ENCODE data around the gene ATF3.

Gene ATF3

GRCh38 chr1:212587016-212587887 lies 21.3 kb upstream of the ATF3 start:
- no peak for DNase-seq

GRCh38 chr1:212587888-212588510 lies 20.6 kb upstream of the ATF3 start:
- no peak for DNase-seq

DNA sequence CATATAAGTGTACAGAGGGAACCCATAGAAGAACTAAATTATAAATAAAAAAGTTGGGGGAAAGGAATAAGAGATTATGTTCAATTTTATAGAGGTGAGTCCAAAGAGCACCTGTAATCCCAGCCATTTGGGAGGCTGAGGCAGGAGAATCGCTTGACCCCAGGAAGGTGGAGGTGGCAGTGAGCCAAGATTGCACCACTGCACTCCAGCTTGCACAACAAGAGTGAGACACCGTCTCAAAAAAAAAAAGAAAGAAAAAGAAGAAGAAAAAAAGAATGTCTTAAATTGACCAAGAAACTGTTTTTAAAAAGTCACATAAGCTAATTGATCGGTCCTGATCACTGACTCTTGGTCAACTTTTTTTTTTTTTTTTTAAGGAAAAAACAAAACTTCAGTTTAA lies 19.1 kb upstream of the ATF3 start:
- DNase-seq = no peak

GRCh38 chr1:212591922-212592321 lies 16.6 kb upstream of the ATF3 start:
- DNase-seq = no peak

- no peak for DNase-seq
Measured at GRCh38 chr1:212593821-212594251, 14.7 kb upstream of the ATF3 start.

- DNase-seq = no peak
Measured at GRCh38 chr1:212594640-212595039, 13.9 kb upstream of the ATF3 start.

DNA sequence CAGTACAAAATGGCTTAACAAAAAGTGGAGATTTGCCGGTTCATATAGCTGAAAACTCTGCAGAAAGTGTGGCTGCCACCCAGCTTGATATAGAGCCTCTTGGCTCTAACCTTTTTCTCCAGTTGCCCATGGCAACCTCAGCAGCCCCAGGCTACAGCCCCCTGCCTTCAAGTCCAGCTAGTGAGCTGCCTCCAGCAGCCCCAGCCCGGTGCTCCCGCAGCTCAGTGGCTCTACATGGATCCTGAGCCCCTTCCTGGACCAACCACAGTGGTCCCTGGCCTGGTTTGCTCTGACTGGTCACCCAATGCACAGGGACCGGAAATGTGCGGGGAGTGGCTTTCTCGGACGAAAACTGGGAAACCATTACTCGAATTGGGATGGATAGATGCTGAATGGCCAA lies 13.3 kb upstream of the ATF3 start:
- no peak for DNase-seq

GRCh38 chr1:212595787-212596714 lies 12.5 kb upstream of the ATF3 start:
- DNase-seq = no peak

DNA sequence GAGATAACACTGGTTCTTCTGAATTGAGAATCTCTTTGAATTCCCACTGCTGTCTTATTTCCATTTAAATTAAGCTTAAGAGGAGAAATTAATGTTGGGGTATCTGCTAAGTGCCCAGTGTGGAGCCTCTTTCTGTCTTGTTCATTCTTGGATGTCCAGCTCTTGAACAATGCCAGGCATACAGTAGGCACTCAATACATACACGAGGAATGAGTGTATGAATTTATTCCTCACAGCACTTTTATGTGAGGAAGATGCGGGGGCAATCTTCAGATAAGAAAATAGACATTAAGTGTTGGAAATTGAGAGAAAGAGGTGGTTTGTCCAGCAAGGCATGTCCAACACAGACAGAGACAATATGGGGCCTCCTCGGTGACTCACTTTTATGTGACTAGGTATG lies 11.8 kb upstream of the ATF3 start:
- no peak for DNase-seq

- DNase-seq = no peak
Measured at GRCh38 chr1:212597487-212597886, 11.1 kb upstream of the ATF3 start.

DNA sequence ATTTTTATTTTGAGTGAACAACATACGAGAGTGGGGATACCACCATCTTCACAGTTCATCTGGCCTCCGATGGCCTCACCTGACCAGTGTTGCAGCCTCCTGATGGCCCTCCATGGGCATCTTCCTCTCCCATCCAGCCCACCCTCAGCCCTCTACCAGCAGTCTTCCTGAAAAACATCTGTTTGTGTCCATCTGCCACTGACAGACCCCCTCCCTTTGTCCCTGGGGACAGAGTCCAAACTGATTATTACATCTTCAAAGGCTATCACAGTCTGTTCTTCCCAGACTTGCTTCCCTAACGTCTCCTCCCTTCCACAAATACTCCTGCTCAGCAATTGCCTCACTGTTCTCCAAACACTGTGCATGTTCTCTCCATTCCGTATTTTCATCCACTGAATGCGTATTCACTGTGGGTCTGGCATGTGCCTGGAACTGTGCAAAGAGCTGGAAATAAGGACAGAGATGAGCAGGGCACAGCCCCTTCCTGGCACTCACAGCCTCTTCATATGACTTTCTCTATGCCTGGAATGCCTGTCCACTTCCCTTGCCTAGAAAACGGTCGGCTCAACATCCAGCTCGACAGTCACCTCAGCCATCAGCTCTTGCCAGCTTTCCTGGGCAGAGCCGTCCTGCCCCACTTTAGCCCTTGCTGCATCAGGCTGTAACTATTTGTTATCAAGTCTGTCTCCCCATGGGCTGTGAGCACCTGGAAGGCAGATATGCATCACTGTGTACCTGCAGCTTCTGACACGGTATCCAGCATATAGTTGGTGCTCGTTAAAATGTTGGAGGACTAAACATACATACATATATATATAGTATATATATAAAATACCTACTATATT lies 8.3 kb upstream of the ATF3 start:
- DNase-seq = no peak

GRCh38 chr1:212600980-212601379 lies 7.6 kb upstream of the ATF3 start:
- no peak for DNase-seq

DNA sequence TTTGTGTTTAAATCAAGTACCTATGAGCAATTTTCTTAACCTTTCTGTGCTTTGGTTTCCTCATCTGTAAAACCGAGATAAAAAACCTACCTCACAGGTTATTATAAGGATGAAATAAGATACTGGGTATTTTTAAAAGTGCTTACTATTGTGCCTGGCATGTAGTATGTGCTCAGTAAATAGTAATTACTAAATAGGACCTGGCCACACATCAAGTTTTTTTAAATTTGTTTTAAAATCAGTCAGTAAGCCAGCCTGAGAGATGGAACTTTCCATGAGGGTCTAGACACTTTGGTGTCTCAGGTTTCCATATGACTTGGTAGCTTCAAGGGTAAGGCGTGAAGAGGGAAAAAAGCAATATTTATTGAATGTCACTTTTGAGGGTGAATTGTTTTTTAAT lies 7.0 kb upstream of the ATF3 start:
- DNase-seq = no peak

DNA sequence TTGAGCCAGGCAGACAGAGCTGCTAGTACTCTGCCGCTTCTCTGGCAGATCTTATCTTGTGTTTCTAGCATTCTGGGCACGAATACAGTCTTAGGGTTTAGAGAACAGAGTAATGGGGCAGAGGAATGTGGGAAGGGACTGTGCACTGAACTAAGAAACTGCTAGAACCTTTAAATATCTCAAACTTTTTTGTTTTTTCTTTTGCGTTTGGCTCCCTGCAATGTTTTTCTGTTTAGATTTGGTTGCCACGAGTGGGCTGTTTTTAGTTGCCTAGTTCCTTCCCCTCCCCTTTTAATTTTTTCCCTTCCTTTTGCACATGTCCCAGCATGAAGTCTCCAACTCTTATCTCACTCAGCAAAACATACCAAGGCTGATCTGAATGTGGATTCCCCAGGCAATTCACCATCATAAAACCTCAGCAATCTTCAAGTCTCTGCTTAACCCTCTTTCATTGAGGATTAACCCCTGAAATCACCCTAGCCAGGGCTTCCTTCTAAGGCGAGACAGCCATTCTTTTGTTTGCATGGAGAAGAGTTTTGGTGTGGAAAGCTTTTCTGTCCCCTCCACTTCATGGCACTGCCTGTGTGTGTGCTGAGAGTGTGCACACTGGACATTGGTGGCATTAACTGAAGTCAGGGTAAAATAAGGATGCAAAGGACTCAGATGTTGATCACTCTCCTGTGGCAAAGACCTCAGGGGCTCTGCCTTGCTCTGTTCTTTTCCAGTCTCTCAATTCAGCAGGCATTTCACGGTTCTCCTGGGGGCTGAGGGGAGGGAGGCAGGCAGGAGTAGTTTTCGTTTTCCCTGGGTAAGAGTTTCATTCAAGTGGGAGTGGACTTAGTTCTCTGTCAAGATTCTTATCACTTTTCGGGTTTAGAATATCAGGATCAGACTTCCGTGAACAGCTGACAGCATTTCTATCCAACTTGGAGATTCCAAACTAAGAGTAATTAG lies 2.8 kb upstream of the ATF3 start:
- no peak for DNase-seq

DNA sequence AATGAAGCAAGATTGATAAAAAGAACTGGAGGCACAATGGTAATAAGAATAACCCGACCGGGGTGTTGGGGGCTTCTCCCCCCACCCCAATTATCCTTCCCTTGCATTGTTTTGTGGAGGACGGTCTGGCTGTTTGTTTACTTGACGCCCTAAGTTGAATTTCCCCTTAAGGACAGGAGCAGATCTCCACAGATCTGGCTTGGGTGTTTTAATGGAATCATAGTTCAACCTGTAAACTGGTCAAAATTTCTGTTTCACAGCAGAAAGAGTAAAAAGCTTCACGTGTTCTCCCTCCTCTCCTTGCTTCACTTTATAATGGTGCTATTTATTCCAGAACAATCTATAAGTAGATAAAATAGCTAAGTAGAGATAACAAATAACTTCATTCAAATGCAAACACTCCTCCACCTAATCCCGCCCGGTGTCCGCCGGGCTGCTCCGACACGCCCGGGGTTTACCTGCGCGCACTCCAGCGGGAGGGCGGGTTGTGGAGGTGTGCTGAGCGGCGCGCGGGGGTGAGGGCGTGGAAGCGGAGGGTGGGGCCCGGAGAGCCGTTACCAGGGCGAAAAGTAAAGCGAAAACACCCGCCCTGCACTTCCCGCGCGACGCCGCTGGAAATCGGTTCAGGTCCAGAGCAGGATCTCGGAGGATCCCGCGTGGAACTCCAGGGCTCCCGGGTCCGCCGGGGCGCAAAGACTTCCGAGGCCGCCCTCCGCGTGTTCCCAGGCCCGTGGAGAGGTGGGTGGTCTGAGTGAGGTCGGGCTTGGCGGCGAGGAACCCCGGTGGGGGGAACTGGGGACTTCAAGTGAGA lies 2.0 kb upstream of the ATF3 start:
- peak; percentile 39 for DNase-seq

- DNase-seq = peak; percentile 11
Measured at GRCh38 chr1:212607206-212607912, 1.2 kb upstream of the ATF3 start.

DNA sequence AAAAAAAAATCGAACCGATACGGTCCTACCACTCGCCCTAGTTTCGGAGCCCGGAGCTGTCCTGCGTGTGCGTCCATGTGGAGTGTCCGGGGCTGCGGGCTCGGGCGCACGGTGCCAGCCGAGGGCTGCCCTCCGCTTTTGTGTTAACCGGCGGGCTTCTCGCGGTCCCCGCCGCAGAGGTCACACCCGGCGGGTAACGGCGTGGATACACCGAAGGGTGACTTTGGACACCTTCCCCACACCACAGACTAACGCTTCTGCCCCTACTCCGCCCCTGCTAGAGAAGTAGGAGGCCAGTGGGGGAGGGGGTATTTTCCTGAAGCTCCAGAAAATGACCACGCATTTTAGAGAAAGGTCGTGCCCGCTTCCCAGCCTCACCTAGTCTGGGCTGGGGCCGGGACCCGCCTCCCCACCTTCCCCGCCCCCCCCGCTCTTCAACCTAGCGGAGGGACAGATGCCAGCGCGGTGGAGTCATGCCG lies 609 bp upstream of the ATF3 start:
- DNase-seq = no peak

GRCh38 chr1:212608959-212609700 lies 569 bp downstream of the ATF3 start:
- peak; percentile 26 for DNase-seq

All from T-helper 9 cell (primary cell).